Inferior parietal cortex (tissue), 1 donor: Measurements from ENCODE around the gene SLC10A1.
"Not testable (repeated sequence)": the region's sequence is repeated elsewhere in the genome, so short reads cannot be mapped to it uniquely, and the experiment has no call there.

Source experiments
- DNase-seq: peaks from one replicate; pipeline ENCODE4 v3.0.0-alpha.2; 2016; ENCODE audit errors: extremely low spot score

The SLC10A1 gene

GRCh38 chr14:69769623-69770022 is 27.4 kb downstream of the SLC10A1 start:
- DNase-seq, result no peak

GRCh38 chr14:69768873-69769272 is 28.2 kb downstream of the SLC10A1 start:
- DNase-seq, result no peak

- peak; percentile 89 for DNase-seq
Measured at GRCh38 chr14:69767369-69767999, 29.6 kb downstream of the SLC10A1 start.

GRCh38 chr14:69766984-69767368 is 30.1 kb downstream of the SLC10A1 start, which contains the start of gene SRSF5:
Gene SRSF5, plus strand, starts transcription at chr14:69767142. Its CDS starts 1,015 bp downstream, at chr14:69768157.
- peak; percentile 98 for DNase-seq

GRCh38 chr14:69763761-69764510 is 33.1 kb downstream of the SLC10A1 start:
- no peak for DNase-seq

GRCh38 chr14:69760810-69761209 is 36.2 kb downstream of the SLC10A1 start:
- no peak for DNase-seq

- no peak for DNase-seq
Measured at GRCh38 chr14:69756298-69756697, 40.7 kb downstream of the SLC10A1 start.

- no peak for DNase-seq
Measured at GRCh38 chr14:69755784-69756183, 41.3 kb downstream of the SLC10A1 start.

- DNase-seq, result no peak
Measured at GRCh38 chr14:69755296-69755695, 41.7 kb downstream of the SLC10A1 start.

GRCh38 chr14:69754487-69754886 is 42.6 kb downstream of the SLC10A1 start:
- DNase-seq, result no peak

- no peak for DNase-seq
Measured at GRCh38 chr14:69753860-69754259, 43.2 kb downstream of the SLC10A1 start.

GRCh38 chr14:69752773-69753172 is 44.3 kb downstream of the SLC10A1 start:
- no peak for DNase-seq

- DNase-seq, result no peak
Measured at GRCh38 chr14:69750495-69750894, 46.5 kb downstream of the SLC10A1 start.

- no peak for DNase-seq
Measured at GRCh38 chr14:69749956-69750355, 47.1 kb downstream of the SLC10A1 start.

- DNase-seq, result no peak
Measured at GRCh38 chr14:69741055-69741454, 56.0 kb downstream of the SLC10A1 start.

GRCh38 chr14:69736405-69736804 is 60.6 kb downstream of the SLC10A1 start:
- not testable (repeated sequence) for DNase-seq

GRCh38 chr14:69731919-69732598 is 65.0 kb downstream of the SLC10A1 start:
- not testable (repeated sequence) for DNase-seq

- DNase-seq, result no peak
Measured at GRCh38 chr14:69727860-69728259, 69.2 kb downstream of the SLC10A1 start.

GRCh38 chr14:69726761-69727511 is 70.1 kb downstream of the SLC10A1 start:
- DNase-seq, result peak; percentile 88
